MCF 10A (cell line): ENCODE results near the gene KCNJ10. TPM values are rescaled to one million over a fixed set of nuclear protein-coding genes. Genes with fewer than 3 reads are reported as not detected.

Experiments used
- BruUV-seq: library from RNA; stranded (reverse); fragments of 400-500 nt; replicated peaks from 2 replicates; lab custom pipeline; 2021; lab: Mats Ljungman, UMichigan
- CTCF ChIA-PET: fragments of 300-600 bp; sonication (Branson Sonifier 250); formaldehyde crosslinking; extraction: SDS; loops from one replicate; lab custom pipeline; 2021; ENCODE audit warnings: antibody characterized with exemption, inconsistent platforms; lab: Yijun Ruan, JAX
- POLR2A ChIA-PET: fragments of 300-600, 350-650 bp; sonication (Branson Sonifier 250); formaldehyde crosslinking; extraction: SDS; loops from one replicate; lab custom pipeline; 2020; ENCODE audit warnings: antibody characterized with exemption, inconsistent platforms; lab: Yijun Ruan, JAX
- DNase-seq: peaks from one replicate; pipeline ENCODE4 v3.0.0-alpha.2; 2018; ENCODE audit not compliant: unreplicated experiment
- H3K27ac Mint-ChIP-seq: one replicate; pipeline ENCODE4 v1.8.0; 2022; ENCODE audit warnings: mild to moderate bottlenecking, low read depth, mixed read lengths; ENCODE audit not compliant: unreplicated experiment
- H3K27me3 Mint-ChIP-seq: one replicate; pipeline ENCODE4 v1.8.0; 2022; ENCODE audit warnings: mixed read lengths; ENCODE audit not compliant: insufficient read depth, unreplicated experiment
- H3K36me3 Mint-ChIP-seq: one replicate; pipeline ENCODE4 v1.8.0; 2022; ENCODE audit warnings: mild to moderate bottlenecking, moderate library complexity, mixed read lengths; ENCODE audit not compliant: insufficient read depth, unreplicated experiment
- H3K4me1 Mint-ChIP-seq: one replicate; pipeline ENCODE4 v1.8.0; 2022; ENCODE audit warnings: mixed read lengths; ENCODE audit not compliant: insufficient read depth, unreplicated experiment
- H3K4me3 Mint-ChIP-seq: one replicate; pipeline ENCODE4 v1.8.0; 2022; ENCODE audit warnings: mild to moderate bottlenecking, moderate library complexity, mixed read lengths; ENCODE audit not compliant: unreplicated experiment
- H3K9me3 Mint-ChIP-seq: one replicate; pipeline ENCODE4 v1.8.0; 2022; ENCODE audit warnings: mixed read lengths; ENCODE audit not compliant: unreplicated experiment
- intact Hi-C: fragments of 100-400 bp; cut with micrococcal nuclease; formaldehyde crosslinking; loops from 2 replicates; pipeline ENCODE4 v1.14.1; 2022
- total RNA-seq: library from RNA; stranded (reverse); gene quantifications from 2 replicates; pipeline ENCODE4 v1.2.3, GENCODE V29; 2022
- TF ChIP-seq, protein P1 (sequence below): fragments of 200-600 bp; IDR thresholded peaks from one replicate; pipeline ENCODE4 v1.8.0; 2022; ENCODE audit warnings: antibody characterized with exemption, mild to moderate bottlenecking; ENCODE audit not compliant: unreplicated experiment

Gene KCNJ10
- total RNA-seq, 1 experiment from 2014 or later = not detected

DNA sequence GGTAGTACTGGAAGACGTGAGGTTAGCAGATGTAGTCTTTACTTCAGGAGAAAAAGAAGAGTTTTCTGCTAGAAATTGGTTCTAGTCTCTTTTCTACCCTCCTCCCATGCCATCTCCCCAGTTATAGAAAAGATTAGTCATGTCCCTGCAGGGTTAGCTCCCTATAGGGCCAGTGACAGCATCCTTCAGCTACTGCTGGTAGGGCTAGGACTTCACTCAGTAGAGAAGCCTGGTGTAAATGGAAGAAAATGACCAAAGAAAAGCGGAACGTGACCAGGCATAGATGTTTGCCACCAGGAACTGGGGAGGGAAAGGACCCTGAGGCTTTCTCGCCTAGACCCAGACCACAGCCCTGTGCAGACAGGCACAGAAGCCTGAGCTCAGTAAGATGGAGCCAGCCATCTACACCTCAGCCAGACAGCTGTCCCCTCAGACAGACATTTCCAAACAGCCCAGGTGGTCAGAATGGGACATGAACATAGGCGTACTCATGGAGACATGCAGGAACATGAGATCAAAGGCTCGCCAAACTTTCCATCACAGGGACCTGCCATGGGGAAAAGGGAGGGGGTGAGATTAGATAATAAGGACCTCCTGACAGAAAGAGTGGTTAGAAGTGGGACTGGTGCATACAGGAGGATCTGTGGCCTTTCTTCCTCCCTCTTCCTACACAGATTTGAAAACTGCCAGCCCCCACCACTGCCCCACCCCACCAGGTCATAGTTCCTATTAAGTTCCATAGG, 92.4 kb downstream of the KCNJ10 start:
- Mint-ChIP-seq H3K27ac (no peak overlapping the region), H3K4me3 (no peak overlapping the region), H3K9me3 (no peaks in the 10 kb centered on the region), H3K27me3 (no peaks in the 10 kb centered on the region), H3K36me3 (peaks cover 24% of the 10 kb centered on the region), H3K4me1 (peaks cover 9% of the 10 kb centered on the region)
- TF ChIP-seq, protein P1, sequence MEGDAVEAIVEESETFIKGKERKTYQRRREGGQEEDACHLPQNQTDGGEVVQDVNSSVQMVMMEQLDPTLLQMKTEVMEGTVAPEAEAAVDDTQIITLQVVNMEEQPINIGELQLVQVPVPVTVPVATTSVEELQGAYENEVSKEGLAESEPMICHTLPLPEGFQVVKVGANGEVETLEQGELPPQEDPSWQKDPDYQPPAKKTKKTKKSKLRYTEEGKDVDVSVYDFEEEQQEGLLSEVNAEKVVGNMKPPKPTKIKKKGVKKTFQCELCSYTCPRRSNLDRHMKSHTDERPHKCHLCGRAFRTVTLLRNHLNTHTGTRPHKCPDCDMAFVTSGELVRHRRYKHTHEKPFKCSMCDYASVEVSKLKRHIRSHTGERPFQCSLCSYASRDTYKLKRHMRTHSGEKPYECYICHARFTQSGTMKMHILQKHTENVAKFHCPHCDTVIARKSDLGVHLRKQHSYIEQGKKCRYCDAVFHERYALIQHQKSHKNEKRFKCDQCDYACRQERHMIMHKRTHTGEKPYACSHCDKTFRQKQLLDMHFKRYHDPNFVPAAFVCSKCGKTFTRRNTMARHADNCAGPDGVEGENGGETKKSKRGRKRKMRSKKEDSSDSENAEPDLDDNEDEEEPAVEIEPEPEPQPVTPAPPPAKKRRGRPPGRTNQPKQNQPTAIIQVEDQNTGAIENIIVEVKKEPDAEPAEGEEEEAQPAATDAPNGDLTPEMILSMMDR = no peak
- no TSS peak for BruUV-seq
- DNase-seq = no peak
- intact Hi-C loops = no loop called here
- ChIA-PET POLR2A (no interaction called here), CTCF (interaction anchor here (0.7 to 4.4 kb wide), 5 partner anchors 26 to 548 kb away, joined by 3 to 26 read pairs (median 5); no protein-coding TSS in a partner anchor)

DNA sequence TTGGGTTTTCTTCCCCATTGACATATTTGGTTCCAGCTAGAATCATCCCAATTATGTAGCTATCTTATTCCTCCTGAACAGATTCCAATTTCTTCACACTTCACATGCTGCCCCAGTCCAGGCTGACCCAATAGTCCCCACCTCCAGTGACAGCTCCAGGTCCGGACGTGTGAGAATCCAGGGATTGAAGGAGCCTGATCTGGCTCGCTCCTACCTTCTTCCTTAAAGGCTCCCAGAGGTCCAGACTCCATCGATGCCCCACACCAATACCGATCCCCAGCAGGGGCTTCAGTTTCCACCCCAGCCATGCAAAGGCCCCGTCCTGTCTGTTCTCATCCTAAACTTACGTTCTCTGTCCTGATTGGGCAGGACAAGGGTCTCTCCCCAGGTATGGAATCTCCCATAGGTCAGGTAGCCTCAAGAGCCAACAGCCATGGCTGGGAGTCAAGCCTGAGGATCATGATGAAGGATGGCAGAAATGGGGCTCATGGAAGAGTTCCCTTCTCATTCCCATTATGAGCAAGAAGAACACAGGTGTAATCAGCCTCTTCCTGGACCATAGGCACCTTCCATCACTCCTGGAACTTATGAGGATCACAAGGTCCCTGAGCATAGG, 95.5 kb downstream of the KCNJ10 start:
- no TSS peak for BruUV-seq
- no peak for DNase-seq
- Mint-ChIP-seq H3K27me3 (no peaks in the 10 kb centered on the region), H3K4me3 (no peak overlapping the region), H3K4me1 (no peaks in the 10 kb centered on the region), H3K27ac (no peak overlapping the region), H3K9me3 (no peaks in the 10 kb centered on the region), H3K36me3 (peaks cover 12% of the 10 kb centered on the region)
- POLR2A ChIA-PET = interaction anchor here (1.0 kb wide), 1 partner anchor 16 kb away, joined by 3 read pairs; no protein-coding TSS in a partner anchor
- intact Hi-C loops = no loop called here
- CTCF ChIA-PET = interaction anchor here (0.7 to 7.5 kb wide), 2 partner anchors 32 to 81 kb away, joined by 3 to 72 read pairs; no protein-coding TSS in a partner anchor
- TF ChIP-seq, protein P1 = no peak

DNA sequence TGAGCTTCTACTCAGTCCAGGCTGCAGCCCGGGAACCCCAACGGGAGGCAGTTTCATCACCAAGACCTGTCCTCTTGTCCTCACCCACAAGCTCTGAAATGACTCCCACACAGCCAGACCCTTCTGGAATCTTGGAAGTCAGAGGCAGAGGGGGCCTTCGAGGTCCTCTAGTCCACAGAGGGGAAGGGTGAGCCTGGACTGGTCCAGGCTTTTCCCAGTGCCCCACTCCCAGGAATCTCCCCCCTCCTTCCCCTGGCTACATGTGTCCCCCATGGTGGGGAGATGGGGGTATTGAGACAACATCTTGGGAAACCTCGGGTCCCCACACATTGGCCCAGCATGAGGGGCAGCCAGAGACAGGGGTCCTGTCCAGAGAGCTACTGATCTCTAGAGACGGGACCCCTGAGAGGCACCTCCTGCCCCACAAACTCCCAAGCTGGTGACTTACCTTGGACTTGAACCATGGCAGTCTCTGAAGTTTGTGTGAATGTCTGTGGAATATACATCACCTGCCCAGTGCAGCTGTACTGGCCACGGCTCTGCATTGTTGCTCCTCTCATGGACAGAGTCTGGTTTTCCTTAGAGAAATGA, 96.5 kb downstream of the KCNJ10 start:
- Mint-ChIP-seq H3K4me1 (no peaks in the 10 kb centered on the region), H3K36me3 (peaks cover 11% of the 10 kb centered on the region), H3K27me3 (no peaks in the 10 kb centered on the region), H3K27ac (no peak overlapping the region), H3K9me3 (no peaks in the 10 kb centered on the region), H3K4me3 (no peak overlapping the region)
- ChIA-PET CTCF (interaction anchor here (1.2 to 7.5 kb wide), 3 partner anchors 18 to 37 kb away, joined by 10 to 72 read pairs (median 34); no protein-coding TSS in a partner anchor), POLR2A (interaction anchor here (1.0 kb wide), 1 partner anchor 17 kb away, joined by 3 read pairs; no protein-coding TSS in a partner anchor)
- intact Hi-C loops = no loop called here
- no peak for DNase-seq
- TF ChIP-seq, protein P1 = no peak
- BruUV-seq = no TSS peak
